ENCODE measurements around the gene ZFP62.

ZFP62 gene

GRCh38 chr5:180870276-180871068 lies 9.4 kb upstream of the ZFP62 start:
- no peak for DNase-seq (ENCODE audit: insufficient read length, low spot score)
- FAIRE-seq: no peak
- TF ChIP-seq SPI1 (IDR thresholded peaks at IDR 0.05; ENCODE audit: low read depth, low read length) (no peak), TAF1 (IDR thresholded peaks at IDR 0.05; ENCODE audit: low read depth, low read length) (no peak), PAX5 (IDR thresholded peaks at IDR 0.05; ENCODE audit: insufficient read depth, low read length, severe bottlenecking) (no peak), POU2F2 (IDR thresholded peaks at IDR 0.05; ENCODE audit: low read depth, low read length) (no peak), POLR2AphosphoS5 (IDR thresholded peaks at IDR 0.05; ENCODE audit: low read depth, low read length) (no peak), POLR2A (IDR thresholded peaks at IDR 0.05; ENCODE audit: low read depth, low read length) (no peak)

- FAIRE-seq (no peak), DNase-seq (ENCODE audit: insufficient read length, low spot score) (no peak)
- TF ChIP-seq TAF1 (IDR thresholded peaks at IDR 0.05; ENCODE audit: low read depth, low read length) (no peak), SPI1 (IDR thresholded peaks at IDR 0.05; ENCODE audit: low read depth, low read length) (no peak), PAX5 (IDR thresholded peaks at IDR 0.05; ENCODE audit: insufficient read depth, low read length, severe bottlenecking) (no peak), POLR2A (IDR thresholded peaks at IDR 0.05; ENCODE audit: low read depth, low read length) (no peak), POU2F2 (IDR thresholded peaks at IDR 0.05; ENCODE audit: low read depth, low read length) (no peak), POLR2AphosphoS5 (IDR thresholded peaks at IDR 0.05; ENCODE audit: low read depth, low read length) (no peak)
These were observed 8.5 kb upstream of the ZFP62 start for GRCh38 chr5:180869587-180869986.

- DNase-seq (ENCODE audit: insufficient read length, low spot score): peak; percentile 20
These were observed 7.9 kb upstream of the ZFP62 start for GRCh38 chr5:180868960-180869359.

GRCh38 chr5:180866985-180867384 lies 5.9 kb upstream of the ZFP62 start:
- TF ChIP-seq PAX5 (IDR thresholded peaks at IDR 0.05; ENCODE audit: insufficient read depth, low read length, severe bottlenecking) (no peak), TAF1 (IDR thresholded peaks at IDR 0.05; ENCODE audit: low read depth, low read length) (no peak), POLR2A (IDR thresholded peaks at IDR 0.05; ENCODE audit: low read depth, low read length) (no peak), SPI1 (IDR thresholded peaks at IDR 0.05; ENCODE audit: low read depth, low read length) (no peak)
- FAIRE-seq: no peak
- DNase-seq (ENCODE audit: insufficient read length, low spot score): no peak

More at GRCh38 chr5:180868960-180869359, 7.9 kb upstream of the ZFP62 start:
- TF ChIP-seq POU2F2 (IDR thresholded peaks at IDR 0.05; ENCODE audit: low read depth, low read length): no peak
- TF ChIP-seq TAF1 (IDR thresholded peaks at IDR 0.05; ENCODE audit: low read depth, low read length): no peak
- TF ChIP-seq POLR2A (IDR thresholded peaks at IDR 0.05; ENCODE audit: low read depth, low read length): no peak
- FAIRE-seq: peak; percentile 89

DNA sequence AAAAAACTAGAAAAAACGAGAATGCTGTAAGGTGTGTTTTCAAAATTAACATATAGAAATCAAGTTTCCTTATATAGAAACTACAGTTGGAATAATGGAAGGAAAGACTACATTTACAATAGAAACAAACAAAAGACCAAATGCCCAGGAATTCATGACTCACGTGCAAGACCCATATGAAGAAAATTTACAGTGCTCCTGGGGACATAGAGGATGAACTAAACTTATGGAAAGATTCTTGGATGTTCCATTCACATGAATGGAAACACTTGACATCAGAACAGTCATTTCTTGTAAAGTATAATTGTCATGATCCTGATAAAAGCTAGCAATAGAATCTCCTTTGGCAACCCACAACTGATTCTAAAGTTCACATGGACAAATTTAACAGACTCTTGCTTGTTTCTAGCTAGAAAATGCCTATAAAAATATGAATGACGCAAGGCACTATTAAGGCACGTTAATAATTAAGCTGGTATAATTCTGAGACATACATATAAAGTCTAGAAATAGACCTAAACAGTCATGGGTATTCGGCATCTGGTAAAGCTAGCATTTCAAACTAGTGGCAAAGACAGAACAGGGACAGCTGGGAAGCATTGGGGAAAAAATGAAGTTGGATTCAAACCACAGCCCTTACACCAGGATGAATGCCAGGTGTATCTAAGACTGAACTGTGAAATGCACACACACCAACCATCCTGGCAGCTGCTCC lies 5.1 kb upstream of the ZFP62 start:
- no peak for FAIRE-seq
- no peak for DNase-seq (ENCODE audit: insufficient read length, low spot score)
- TF ChIP-seq POLR2A (IDR thresholded peaks at IDR 0.05; ENCODE audit: low read depth, low read length) (no peak), TAF1 (IDR thresholded peaks at IDR 0.05; ENCODE audit: low read depth, low read length) (no peak), POLR2AphosphoS5 (IDR thresholded peaks at IDR 0.05; ENCODE audit: low read depth, low read length) (no peak), POU2F2 (IDR thresholded peaks at IDR 0.05; ENCODE audit: low read depth, low read length) (no peak), SPI1 (IDR thresholded peaks at IDR 0.05; ENCODE audit: low read depth, low read length) (no peak), PAX5 (IDR thresholded peaks at IDR 0.05; ENCODE audit: insufficient read depth, low read length, severe bottlenecking) (no peak)

DNA sequence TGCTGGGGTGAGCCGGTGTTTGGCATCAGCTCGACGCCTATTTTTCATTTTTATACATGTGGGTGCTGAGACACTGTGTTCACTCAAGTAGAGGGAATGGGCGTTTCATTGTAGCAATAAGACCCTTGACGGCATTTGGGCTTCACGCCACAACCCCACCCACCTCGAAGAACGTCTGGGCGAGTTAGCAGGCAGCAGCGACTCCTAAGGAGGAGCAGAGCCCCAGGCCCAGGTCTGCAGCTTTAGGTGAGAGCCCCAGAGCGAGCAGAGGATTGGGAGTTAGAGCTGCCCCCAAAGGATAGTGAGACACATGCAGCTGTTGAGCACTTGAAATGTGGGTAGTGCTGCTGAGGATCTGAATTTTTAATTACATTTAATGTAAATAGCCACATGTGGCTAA lies 1.6 kb upstream of the ZFP62 start:
- no peak for DNase-seq (ENCODE audit: insufficient read length, low spot score)
- no peak for TF ChIP-seq POLR2AphosphoS5 (IDR thresholded peaks at IDR 0.05; ENCODE audit: low read depth, low read length)
- no peak for TF ChIP-seq SPI1 (IDR thresholded peaks at IDR 0.05; ENCODE audit: low read depth, low read length)
- TF ChIP-seq TAF1 (IDR thresholded peaks at IDR 0.05; ENCODE audit: low read depth, low read length): no peak
- no peak for TF ChIP-seq PAX5 (IDR thresholded peaks at IDR 0.05; ENCODE audit: insufficient read depth, low read length, severe bottlenecking)
- TF ChIP-seq POLR2A (IDR thresholded peaks at IDR 0.05; ENCODE audit: low read depth, low read length): no peak
- no peak for TF ChIP-seq POU2F2 (IDR thresholded peaks at IDR 0.05; ENCODE audit: low read depth, low read length)
- FAIRE-seq: no peak

DNA sequence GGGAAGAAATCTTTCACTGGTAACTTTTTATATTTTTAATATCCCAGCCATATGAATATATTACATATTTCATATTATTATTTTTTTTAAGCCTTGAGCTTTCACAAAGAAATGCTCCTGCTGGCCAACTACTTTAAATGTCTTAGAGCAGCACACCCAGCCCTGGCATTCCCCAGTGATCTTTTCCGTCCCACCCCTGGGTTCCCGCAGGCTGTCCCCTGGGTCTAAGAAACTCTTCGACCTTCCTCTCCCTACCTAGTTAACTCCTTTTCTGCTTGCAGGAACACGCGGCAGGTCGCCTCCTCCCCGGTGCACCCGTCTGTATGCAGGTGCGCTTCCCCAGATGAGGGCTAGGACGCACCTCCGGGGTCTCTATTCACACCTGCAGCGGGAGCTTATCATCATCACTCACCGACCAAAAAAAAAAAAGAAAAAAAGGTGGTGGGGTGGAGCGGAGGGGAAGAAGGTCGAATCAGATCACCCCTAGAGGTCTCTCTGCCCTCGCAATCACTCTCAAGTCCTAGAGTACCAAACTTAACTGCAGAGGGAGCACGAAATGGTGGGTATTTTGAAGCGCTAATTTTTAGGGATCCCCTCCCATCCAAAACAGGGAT lies 696 bp downstream of the ZFP62 start:
- no peak for TF ChIP-seq SPI1 (IDR thresholded peaks at IDR 0.05; ENCODE audit: low read depth, low read length)
- TF ChIP-seq POLR2AphosphoS5 (IDR thresholded peaks at IDR 0.05; ENCODE audit: low read depth, low read length): no peak
- no peak for TF ChIP-seq PAX5 (IDR thresholded peaks at IDR 0.05; ENCODE audit: insufficient read depth, low read length, severe bottlenecking)
- FAIRE-seq: no peak
- DNase-seq (ENCODE audit: insufficient read length, low spot score): peak; percentile 48

DNA sequence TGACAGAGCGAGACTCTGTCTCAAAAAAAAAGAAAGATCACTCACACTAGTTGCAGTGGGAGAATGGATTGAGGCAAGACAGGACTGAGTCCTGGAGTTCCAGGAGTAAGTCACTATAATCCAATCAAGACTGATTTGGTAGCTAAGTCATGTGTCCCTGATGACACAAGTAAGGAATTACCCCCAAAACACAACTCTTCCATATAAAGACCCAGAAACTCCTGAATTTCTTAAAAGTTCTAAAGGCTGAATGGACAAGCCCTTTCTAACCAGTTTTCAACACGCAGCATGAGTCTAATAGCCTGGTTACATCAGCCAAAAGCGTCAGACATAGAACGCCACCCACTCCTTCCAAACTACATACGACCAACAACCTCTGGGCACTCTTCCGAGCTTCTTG lies 2.5 kb downstream of the ZFP62 start:
- no peak for FAIRE-seq
- DNase-seq (ENCODE audit: insufficient read length, low spot score): no peak
- TF ChIP-seq PAX5 (IDR thresholded peaks at IDR 0.05; ENCODE audit: insufficient read depth, low read length, severe bottlenecking) (no peak), TAF1 (IDR thresholded peaks at IDR 0.05; ENCODE audit: low read depth, low read length) (no peak), POLR2A (IDR thresholded peaks at IDR 0.05; ENCODE audit: low read depth, low read length) (no peak), POLR2AphosphoS5 (IDR thresholded peaks at IDR 0.05; ENCODE audit: low read depth, low read length) (no peak), POU2F2 (IDR thresholded peaks at IDR 0.05; ENCODE audit: low read depth, low read length) (no peak), SPI1 (IDR thresholded peaks at IDR 0.05; ENCODE audit: low read depth, low read length) (no peak)

DNA sequence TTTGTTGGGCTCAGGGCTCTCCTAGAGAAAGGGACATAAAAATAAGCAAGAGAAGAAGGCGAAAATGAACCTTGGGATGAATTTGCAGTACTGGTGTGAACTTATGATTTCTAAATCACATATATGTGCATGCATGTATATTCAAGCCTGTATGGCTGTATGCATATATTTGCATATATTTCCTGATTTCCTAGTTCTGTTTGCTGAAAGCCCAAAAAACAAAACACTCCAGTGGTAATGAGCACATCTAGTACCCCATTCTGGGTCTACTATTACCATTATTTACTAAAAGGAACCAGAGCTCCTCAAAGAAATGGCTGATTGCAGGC lies 7.3 kb downstream of the ZFP62 start:
- FAIRE-seq: no peak
- DNase-seq (ENCODE audit: insufficient read length, low spot score): no peak
- no peak for TF ChIP-seq POU2F2 (IDR thresholded peaks at IDR 0.05; ENCODE audit: low read depth, low read length)
- TF ChIP-seq POLR2A (IDR thresholded peaks at IDR 0.05; ENCODE audit: low read depth, low read length): no peak
- no peak for TF ChIP-seq TAF1 (IDR thresholded peaks at IDR 0.05; ENCODE audit: low read depth, low read length)
- no peak for TF ChIP-seq PAX5 (IDR thresholded peaks at IDR 0.05; ENCODE audit: insufficient read depth, low read length, severe bottlenecking)
- no peak for TF ChIP-seq POLR2AphosphoS5 (IDR thresholded peaks at IDR 0.05; ENCODE audit: low read depth, low read length)
- TF ChIP-seq SPI1 (IDR thresholded peaks at IDR 0.05; ENCODE audit: low read depth, low read length): no peak

Measured in GM12891 (cell line).